ENCODE measurements around the gene PTGDR2.
A peak's percentile ranks its signal among the peaks of the same experiment; 100 is the strongest.

The PTGDR2 gene

DNA sequence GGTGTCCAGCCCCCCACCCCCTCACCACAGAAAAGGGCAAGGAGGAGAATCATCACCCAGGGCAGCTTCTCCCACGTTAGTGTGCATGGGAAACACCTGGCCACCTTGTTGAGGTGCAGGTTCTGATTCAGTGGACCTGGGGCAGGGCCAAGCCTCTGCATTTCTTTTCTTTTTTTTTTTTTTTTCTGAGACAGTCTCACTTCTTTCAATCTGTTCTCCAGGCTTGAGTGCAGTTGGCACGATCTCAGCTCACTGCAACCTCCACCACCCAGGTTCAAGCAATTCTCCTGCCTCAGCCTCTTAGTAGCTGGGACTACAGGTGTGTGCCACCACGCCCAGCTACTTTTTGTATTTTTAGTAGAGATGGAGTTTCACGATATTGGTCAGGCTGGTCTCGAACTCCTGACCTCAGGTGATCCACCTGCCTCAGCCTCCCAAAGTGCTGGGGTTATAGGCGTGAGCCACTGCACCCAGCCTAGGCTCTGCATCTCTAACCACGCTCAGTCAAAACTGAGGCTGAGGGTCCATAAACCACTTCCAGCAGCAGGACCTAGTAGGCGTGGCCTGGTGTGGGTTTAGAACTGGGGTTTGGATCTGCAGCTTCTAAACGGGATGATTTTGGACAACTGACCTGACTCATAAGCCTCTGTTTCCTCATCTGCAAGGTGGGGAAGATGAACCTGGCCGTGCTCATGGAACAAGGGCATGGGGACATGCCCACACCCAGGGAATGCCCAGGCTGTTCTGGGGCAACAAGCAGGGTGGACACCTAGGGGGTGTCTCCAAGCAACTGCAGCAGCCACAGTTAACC is 12.3 kb upstream of the PTGDR2 start:
- WGBS, 2 donors (ENCODE audit: extremely low coverage in 2 of 2, insufficient read length in 2 of 2, insufficient replicate concordance in 1 of 2), result no CpG with 5 or more reads among the region's 10 CpGs
- H2AK5ac ChIP-seq (ENCODE audit: low read depth, low read length), result peak overlapping the region; percentile 95

GRCh38 chr11:60866911-60867870 is 11.4 kb upstream of the PTGDR2 start, which contains the start of gene ZP1:
ZP1 (plus strand) TSS chr11:60867542; CDS start chr11:60867562, 20 bp downstream.
- Histone ChIP-seq H3K79me1 (ENCODE audit: low read depth, low read length) (no peaks in the 10 kb centered on the region), H2BK15ac (ENCODE audit: low read length) (peak within 1 kb of the TSS; percentile 91), H2BK120ac (ENCODE audit: low read depth, low read length) (no peak within 1 kb of the TSS), H3K14ac (ENCODE audit: low read length) (no peak within 1 kb of the TSS), H3K36me3 (replicated peaks in 1 of 2; ENCODE audit: control insufficient read depth in 2 of 2, insufficient read depth in 2 of 2, low read length in 2 of 2) (no peaks in the 10 kb centered on the region), H2AFZ (ENCODE audit: low read length) (peak within 1 kb of the TSS; percentile 4), H3K27me3 (ENCODE audit: control insufficient read depth in 3 of 3, insufficient read depth in 3 of 3, low read depth in 1 of 3, low read length in 3 of 3) (peaks cover 0 to 5% (median 0%) of the 10 kb centered on the region in 3 experiments), H4K91ac (ENCODE audit: low read depth, low read length, poor library complexity) (no peak within 1 kb of the TSS), H3K4ac (ENCODE audit: low read length) (no peak within 1 kb of the TSS), H2BK12ac (ENCODE audit: low read length) (no peak within 1 kb of the TSS), H3K4me1 (ENCODE audit: control insufficient read depth in 2 of 2, insufficient read depth in 1 of 2, low read depth in 1 of 2, low read length in 2 of 2) (no peaks in the 10 kb centered on the region), H2AK5ac (ENCODE audit: low read depth, low read length) (peak within 1 kb of the TSS; percentile 95), H4K8ac (ENCODE audit: low read depth, low read length) (no peak within 1 kb of the TSS), H3K4me3 (ENCODE audit: low read length in 2 of 2) (peak within 1 kb of the TSS in 1 of 2 donors; percentile 41), H3K27ac (replicated peaks; ENCODE audit: low read length) (no peak within 1 kb of the TSS), H2BK5ac (ENCODE audit: low read length) (no peak within 1 kb of the TSS), H3K18ac (ENCODE audit: low read length) (peak within 1 kb of the TSS; percentile 29), H3K4me2 (ENCODE audit: insufficient read depth, low read length, poor library complexity, severe bottlenecking) (no peak within 1 kb of the TSS), H3K9ac (ENCODE audit: low read depth, low read length, poor library complexity) (no peak within 1 kb of the TSS), H3K9me3 (replicated peaks in 1 of 2; ENCODE audit: control insufficient read depth in 2 of 2, insufficient read depth in 1 of 2, low read depth in 1 of 2, low read length in 2 of 2) (no peaks in the 10 kb centered on the region), H3K23ac (ENCODE audit: low read depth, low read length, poor library complexity) (peak within 1 kb of the TSS; percentile 69)
- no peak for DNase-seq (ENCODE audit: low spot score)
- no CpG with 5 or more reads among the region's 13 CpGs for WGBS, 2 donors (ENCODE audit: extremely low coverage in 2 of 2, insufficient read length in 2 of 2, insufficient replicate concordance in 1 of 2)

More for the DNA sequence above, 12.3 kb upstream of the PTGDR2 start:
- no peak overlapping the region for H3K4me2 ChIP-seq (ENCODE audit: insufficient read depth, low read length, poor library complexity, severe bottlenecking)
- H3K23ac ChIP-seq (ENCODE audit: low read depth, low read length, poor library complexity), result no peak overlapping the region
- H2BK15ac ChIP-seq (ENCODE audit: low read length), result peak overlapping the region; percentile 91
- H3K14ac ChIP-seq (ENCODE audit: low read length), result no peak overlapping the region
- no peak overlapping the region for H4K8ac ChIP-seq (ENCODE audit: low read depth, low read length)
- H2BK5ac ChIP-seq (ENCODE audit: low read length), result no peak overlapping the region
- H3K9ac ChIP-seq (ENCODE audit: low read depth, low read length, poor library complexity), result no peak overlapping the region
- DNase-seq (ENCODE audit: low spot score), result no peak
- no peak overlapping the region for H2AFZ ChIP-seq (ENCODE audit: low read length)
- H3K27me3 ChIP-seq (ENCODE audit: control insufficient read depth in 3 of 3, insufficient read depth in 3 of 3, low read depth in 1 of 3, low read length in 3 of 3), result peaks cover 0 to 5% (median 0%) of the 10 kb centered on the region in 3 experiments
- no peaks in the 10 kb centered on the region for H3K9me3 ChIP-seq (replicated peaks in 1 of 2; ENCODE audit: control insufficient read depth in 2 of 2, insufficient read depth in 1 of 2, low read depth in 1 of 2, low read length in 2 of 2)
- H3K18ac ChIP-seq (ENCODE audit: low read length), result no peak overlapping the region
- H3K79me1 ChIP-seq (ENCODE audit: low read depth, low read length), result no peaks in the 10 kb centered on the region
- H3K4me3 ChIP-seq (ENCODE audit: low read length in 2 of 2), result peak overlapping the region in 1 of 2 donors; percentile 41
- no peak overlapping the region for H4K91ac ChIP-seq (ENCODE audit: low read depth, low read length, poor library complexity)
- H2BK120ac ChIP-seq (ENCODE audit: low read depth, low read length), result no peak overlapping the region
- H3K4me1 ChIP-seq (ENCODE audit: control insufficient read depth in 2 of 2, insufficient read depth in 1 of 2, low read depth in 1 of 2, low read length in 2 of 2), result no peaks in the 10 kb centered on the region
- H3K36me3 ChIP-seq (replicated peaks in 1 of 2; ENCODE audit: control insufficient read depth in 2 of 2, insufficient read depth in 2 of 2, low read length in 2 of 2), result no peaks in the 10 kb centered on the region
- no peak overlapping the region for H3K27ac ChIP-seq (replicated peaks; ENCODE audit: low read length)
- no peak overlapping the region for H2BK12ac ChIP-seq (ENCODE audit: low read length)
- H3K4ac ChIP-seq (ENCODE audit: low read length), result no peak overlapping the region

DNA sequence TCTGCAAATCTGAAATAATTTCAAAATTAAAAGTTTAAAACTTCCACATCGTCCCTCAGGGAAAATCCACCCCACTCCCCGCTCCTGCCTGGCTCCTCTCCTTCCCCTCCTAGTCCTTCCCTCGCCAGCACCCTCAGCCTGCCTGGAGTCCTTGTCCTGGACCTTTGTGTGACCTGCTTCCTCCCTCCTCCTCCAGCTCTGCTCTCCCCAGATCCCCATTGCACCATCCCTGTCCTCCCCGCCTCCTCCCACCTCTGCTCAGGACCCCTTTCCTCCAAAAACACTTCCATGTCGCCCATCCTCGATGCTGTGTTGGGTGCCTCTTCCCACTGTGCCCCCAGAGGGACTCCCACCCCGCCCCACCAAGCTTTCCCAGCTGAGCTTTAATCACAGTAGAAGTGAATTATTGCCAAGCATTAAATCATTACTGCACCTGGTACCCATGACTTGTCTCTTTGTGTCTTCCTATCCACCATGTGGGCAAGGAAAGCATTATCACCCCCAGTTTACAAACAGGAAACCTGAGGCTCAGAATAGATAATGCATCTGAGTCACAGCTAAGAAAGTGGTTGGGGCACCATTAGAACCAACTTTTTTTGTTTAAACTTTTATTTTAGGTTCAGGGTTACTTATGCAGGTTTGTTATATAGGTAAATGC is 9.2 kb upstream of the PTGDR2 start:
- no CpG with 5 or more reads among the region's 7 CpGs for WGBS, 2 donors (ENCODE audit: extremely low coverage in 2 of 2, insufficient read length in 2 of 2, insufficient replicate concordance in 1 of 2)
- no peak for DNase-seq (ENCODE audit: low spot score)
- H3K4me3 ChIP-seq (ENCODE audit: low read length in 2 of 2), result no peak overlapping the region

More for the DNA sequence above, 9.2 kb upstream of the PTGDR2 start:
- Histone ChIP-seq H3K9me3 (replicated peaks in 1 of 2; ENCODE audit: control insufficient read depth in 2 of 2, insufficient read depth in 1 of 2, low read depth in 1 of 2, low read length in 2 of 2) (no peaks in the 10 kb centered on the region), H3K18ac (ENCODE audit: low read length) (no peak overlapping the region), H4K91ac (ENCODE audit: low read depth, low read length, poor library complexity) (no peak overlapping the region), H2BK120ac (ENCODE audit: low read depth, low read length) (no peak overlapping the region), H4K8ac (ENCODE audit: low read depth, low read length) (no peak overlapping the region), H3K4ac (ENCODE audit: low read length) (no peak overlapping the region), H2AFZ (ENCODE audit: low read length) (no peak overlapping the region), H3K4me1 (ENCODE audit: control insufficient read depth in 2 of 2, insufficient read depth in 1 of 2, low read depth in 1 of 2, low read length in 2 of 2) (peaks cover 0 to 4% of the 10 kb centered on the region in 2 donors), H2BK15ac (ENCODE audit: low read length) (no peak overlapping the region), H2BK5ac (ENCODE audit: low read length) (no peak overlapping the region), H2AK5ac (ENCODE audit: low read depth, low read length) (no peak overlapping the region), H3K79me1 (ENCODE audit: low read depth, low read length) (no peaks in the 10 kb centered on the region), H3K27me3 (ENCODE audit: control insufficient read depth in 3 of 3, insufficient read depth in 3 of 3, low read depth in 1 of 3, low read length in 3 of 3) (peaks cover 0 to 5% (median 0%) of the 10 kb centered on the region in 3 experiments), H3K14ac (ENCODE audit: low read length) (peak overlapping the region; percentile 25), H3K27ac (replicated peaks; ENCODE audit: low read length) (no peak overlapping the region), H3K36me3 (replicated peaks in 1 of 2; ENCODE audit: control insufficient read depth in 2 of 2, insufficient read depth in 2 of 2, low read length in 2 of 2) (no peaks in the 10 kb centered on the region), H2BK12ac (ENCODE audit: low read length) (no peak overlapping the region), H3K4me2 (ENCODE audit: insufficient read depth, low read length, poor library complexity, severe bottlenecking) (no peak overlapping the region), H3K9ac (ENCODE audit: low read depth, low read length, poor library complexity) (no peak overlapping the region), H3K23ac (ENCODE audit: low read depth, low read length, poor library complexity) (peak overlapping the region; percentile 11)
